Right atrium auricular region (tissue), 2 donors: Measurements from ENCODE around the gene DNAAF1. TPM values are rescaled to one million over a fixed set of nuclear protein-coding genes. Genes with fewer than 3 reads are reported as not detected.

Experiments
- DNase-seq: peaks from one replicate; pipeline ENCODE4 v3.0.0-alpha.2; 2019; ENCODE audit warnings: low spot score
- H3K27ac ChIP-seq, 2 donors: fragments of 200-600 bp; sonication (generic); 1 replicate in 1 of 2; 2 replicates in 1 of 2; pipeline ENCODE4 v1.5.1; 2016 to 2019
- H3K27me3 ChIP-seq, 2 donors: fragments of 200-600 bp; sonication (generic); one replicate each; pipeline versions ENCODE4 v1.5.1 to v1.6.0; 2017 to 2019
- H3K36me3 ChIP-seq: fragments of 200-600 bp; sonication (generic); one replicate; pipeline ENCODE4 v1.5.1; 2016
- H3K4me1 ChIP-seq, 2 donors: fragments of 200-600 bp; sonication (generic); one replicate each; pipeline versions ENCODE4 v1.5.1 to v1.6.0; 2017 to 2019
- H3K4me3 ChIP-seq, 2 donors: fragments of 200-600 bp; sonication (generic); 1 replicate in 1 of 2; 2 replicates in 1 of 2; pipeline ENCODE4 v1.5.1; 2017 to 2019; ENCODE audit warnings: mild to moderate bottlenecking in 1 of 2, moderate library complexity in 1 of 2
- H3K9me3 ChIP-seq, 2 donors: fragments of 200-600 bp; sonication (generic); one replicate each; pipeline ENCODE4 v1.5.1; 2019
- total RNA-seq, 2 donors: library from RNA; depleted of rRNA; stranded (reverse); fragments of >200 nt; gene quantifications; one replicate each; pipeline ENCODE4 v1.1.0, GENCODE V29; 2016
- TF ChIP-seq, protein P1 (sequence below), 2 donors: fragments of 200-600 bp; sonication (generic); IDR thresholded peaks; one replicate each; pipeline ENCODE4 v1.5.1; 2019; ENCODE audit warnings: antibody characterized with exemption in 2 of 2

DNAAF1 gene
- total RNA-seq, 2 donors from 2014 or later, result 1.8 TPM; not detected in 1

- H3K4me1 ChIP-seq, result peaks cover 0 to 36% of the 10 kb centered on the region in 2 donors
- H3K4me3 ChIP-seq, result peak overlapping the region in 1 of 2 donors; percentile 88
- no peak for DNase-seq
These were observed 39.7 kb downstream of the DNAAF1 start for GRCh38 chr16:84184775-84185174.

DNA sequence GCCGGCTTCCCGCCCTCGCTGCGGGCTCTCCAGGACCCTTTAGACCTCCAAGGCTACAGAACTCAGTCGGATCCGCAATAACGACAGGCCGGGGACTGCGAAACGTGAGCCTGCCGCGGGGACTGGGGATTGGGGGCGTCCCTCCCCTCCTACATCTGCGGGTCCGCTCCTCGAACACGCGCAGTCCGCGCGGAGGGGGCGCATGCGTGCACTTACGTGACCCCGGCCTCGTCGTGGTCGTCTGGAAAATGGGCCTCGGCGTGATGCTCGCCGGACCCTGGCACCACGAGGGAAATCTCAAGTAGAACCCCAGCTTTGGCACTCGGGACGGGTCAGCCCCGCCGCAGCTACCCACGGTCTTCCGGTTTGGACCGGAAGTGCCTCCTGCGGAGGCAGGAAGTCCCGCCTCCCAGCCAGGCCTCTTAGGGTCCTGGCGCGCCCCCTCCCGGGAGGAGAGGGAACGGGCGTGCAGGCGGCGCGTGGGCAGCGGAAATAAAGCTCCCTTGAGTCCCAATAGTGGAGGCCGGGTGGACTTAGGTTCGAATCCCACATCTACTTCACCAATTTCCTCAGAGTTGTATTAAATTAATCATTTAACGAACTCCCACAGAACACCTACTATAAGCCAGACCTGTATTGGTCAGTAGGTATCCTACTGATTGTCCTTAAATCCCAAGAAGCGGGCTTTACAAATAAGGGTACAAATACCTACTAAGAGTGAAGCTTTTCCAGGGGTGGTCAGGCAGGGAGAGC is 41.8 kb downstream of the DNAAF1 start, which contains the start of gene TAF1C:
Gene TAF1C, minus strand, starts transcription at position 373 of the 753 bp plus-strand sequence. CDS start 2,069 bp downstream, outside the sequence.
- no peaks in the 10 kb centered on the region for H3K27me3 ChIP-seq
- peak within 1 kb of the TSS; percentile 88 to 97 for H3K4me3 ChIP-seq
- TF ChIP-seq, protein P1, sequence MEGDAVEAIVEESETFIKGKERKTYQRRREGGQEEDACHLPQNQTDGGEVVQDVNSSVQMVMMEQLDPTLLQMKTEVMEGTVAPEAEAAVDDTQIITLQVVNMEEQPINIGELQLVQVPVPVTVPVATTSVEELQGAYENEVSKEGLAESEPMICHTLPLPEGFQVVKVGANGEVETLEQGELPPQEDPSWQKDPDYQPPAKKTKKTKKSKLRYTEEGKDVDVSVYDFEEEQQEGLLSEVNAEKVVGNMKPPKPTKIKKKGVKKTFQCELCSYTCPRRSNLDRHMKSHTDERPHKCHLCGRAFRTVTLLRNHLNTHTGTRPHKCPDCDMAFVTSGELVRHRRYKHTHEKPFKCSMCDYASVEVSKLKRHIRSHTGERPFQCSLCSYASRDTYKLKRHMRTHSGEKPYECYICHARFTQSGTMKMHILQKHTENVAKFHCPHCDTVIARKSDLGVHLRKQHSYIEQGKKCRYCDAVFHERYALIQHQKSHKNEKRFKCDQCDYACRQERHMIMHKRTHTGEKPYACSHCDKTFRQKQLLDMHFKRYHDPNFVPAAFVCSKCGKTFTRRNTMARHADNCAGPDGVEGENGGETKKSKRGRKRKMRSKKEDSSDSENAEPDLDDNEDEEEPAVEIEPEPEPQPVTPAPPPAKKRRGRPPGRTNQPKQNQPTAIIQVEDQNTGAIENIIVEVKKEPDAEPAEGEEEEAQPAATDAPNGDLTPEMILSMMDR (IDR thresholded peaks at IDR 0.05), result peak; percentile 94 to 98
- peak within 1 kb of the TSS; percentile 78 to 82 for H3K27ac ChIP-seq
- no peaks in the 10 kb centered on the region for H3K9me3 ChIP-seq
- H3K36me3 ChIP-seq, result peaks cover 21% of the 10 kb centered on the region
- DNase-seq, result peak; percentile 95
- H3K4me1 ChIP-seq, result peaks cover 0 to 27% of the 10 kb centered on the region in 2 donors

More at GRCh38 chr16:84184775-84185174, 39.7 kb downstream of the DNAAF1 start:
- Histone ChIP-seq H3K27ac (peak overlapping the region in 1 of 2 donors; percentile 64), H3K9me3 (no peaks in the 10 kb centered on the region), H3K36me3 (peaks cover 42% of the 10 kb centered on the region), H3K27me3 (no peaks in the 10 kb centered on the region)
- TF ChIP-seq, protein P1 (IDR thresholded peaks at IDR 0.05), result no peak

DNA sequence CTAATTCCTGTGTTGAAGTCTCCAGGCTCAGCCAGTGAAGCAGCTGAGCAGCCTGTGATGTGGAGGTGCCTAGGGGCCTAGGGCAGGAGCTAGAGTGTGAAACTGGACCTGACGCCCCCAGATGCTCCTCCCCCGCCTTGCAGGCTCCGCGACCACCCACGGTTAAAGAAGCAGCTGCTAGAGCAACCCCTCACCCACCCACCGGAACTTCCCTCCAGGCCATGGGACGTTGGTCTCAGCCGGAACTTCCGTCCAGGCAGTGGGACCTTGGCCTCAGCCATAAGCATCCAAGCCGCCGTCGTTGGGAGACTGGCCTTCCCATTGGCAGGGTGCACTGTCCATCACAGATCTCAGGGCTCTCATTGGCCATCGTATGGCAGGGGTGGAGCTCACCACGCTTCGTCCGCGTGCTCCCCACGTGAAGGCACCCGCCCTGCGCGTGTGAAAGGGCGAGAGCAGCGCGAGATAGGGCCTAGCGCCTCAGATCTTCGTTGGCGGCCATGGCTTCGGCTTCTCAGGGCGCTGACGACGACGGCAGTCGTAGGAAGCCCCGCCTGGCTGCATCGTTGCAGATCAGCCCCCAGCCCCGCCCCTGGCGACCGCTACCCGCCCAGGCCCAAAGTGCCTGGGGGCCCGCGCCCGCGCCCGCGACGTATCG is 45.8 kb downstream of the DNAAF1 start, which contains the start of gene ADAD2:
Gene ADAD2, plus strand, starts transcription at position 427 of the 658 bp plus-strand sequence. Its CDS starts 74 bp downstream, at position 501.
- Histone ChIP-seq H3K36me3 (no peaks in the 10 kb centered on the region), H3K9me3 (no peaks in the 10 kb centered on the region), H3K4me3 (no peak within 1 kb of the TSS), H3K27ac (no peak within 1 kb of the TSS), H3K4me1 (peaks cover 0 to 10% of the 10 kb centered on the region in 2 donors), H3K27me3 (no peaks in the 10 kb centered on the region)
- DNase-seq, result no peak
- TF ChIP-seq, protein P1 (IDR thresholded peaks at IDR 0.05), result no peak

DNA sequence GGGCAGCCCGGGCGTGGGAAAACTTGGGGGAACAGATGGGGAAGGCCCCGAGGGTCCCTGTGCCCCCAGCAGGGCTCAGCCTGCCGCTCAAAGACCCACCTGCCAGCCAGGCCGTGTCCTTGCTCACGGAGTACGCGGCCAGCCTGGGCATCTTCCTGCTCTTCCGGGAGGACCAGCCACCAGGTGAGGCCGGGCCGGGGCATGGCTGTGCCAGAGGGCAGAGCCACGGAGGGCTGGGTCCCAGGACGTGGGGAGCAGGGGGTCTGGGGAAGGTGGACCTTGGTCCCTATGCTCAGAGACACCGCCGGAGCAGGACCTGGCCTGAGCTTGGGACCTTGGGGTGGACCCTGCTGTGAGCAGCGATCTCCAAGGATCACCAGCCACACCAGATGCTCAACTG is 46.4 kb downstream of the DNAAF1 start:
- DNase-seq, result no peak
- peaks cover 0 to 4% of the 10 kb centered on the region in 2 donors for H3K4me1 ChIP-seq
- TF ChIP-seq, protein P1 (IDR thresholded peaks at IDR 0.05), result no peak
- H3K9me3 ChIP-seq, result no peaks in the 10 kb centered on the region
- H3K4me3 ChIP-seq, result no peak overlapping the region
- no peaks in the 10 kb centered on the region for H3K27me3 ChIP-seq
- no peak overlapping the region for H3K27ac ChIP-seq
- H3K36me3 ChIP-seq, result no peaks in the 10 kb centered on the region

- H3K9me3 ChIP-seq, result no peaks in the 10 kb centered on the region
- no peak overlapping the region for H3K27ac ChIP-seq
- DNase-seq, result no peak
- no peaks in the 10 kb centered on the region for H3K27me3 ChIP-seq
- no peaks in the 10 kb centered on the region for H3K36me3 ChIP-seq
- TF ChIP-seq, protein P1 (IDR thresholded peaks at IDR 0.05), result no peak
- H3K4me1 ChIP-seq, result no peaks in the 10 kb centered on the region
- no peak overlapping the region for H3K4me3 ChIP-seq
These were observed 48.4 kb downstream of the DNAAF1 start for GRCh38 chr16:84193480-84193879.
